ENCODE data around the gene MYO1E.

The MYO1E gene

DNA sequence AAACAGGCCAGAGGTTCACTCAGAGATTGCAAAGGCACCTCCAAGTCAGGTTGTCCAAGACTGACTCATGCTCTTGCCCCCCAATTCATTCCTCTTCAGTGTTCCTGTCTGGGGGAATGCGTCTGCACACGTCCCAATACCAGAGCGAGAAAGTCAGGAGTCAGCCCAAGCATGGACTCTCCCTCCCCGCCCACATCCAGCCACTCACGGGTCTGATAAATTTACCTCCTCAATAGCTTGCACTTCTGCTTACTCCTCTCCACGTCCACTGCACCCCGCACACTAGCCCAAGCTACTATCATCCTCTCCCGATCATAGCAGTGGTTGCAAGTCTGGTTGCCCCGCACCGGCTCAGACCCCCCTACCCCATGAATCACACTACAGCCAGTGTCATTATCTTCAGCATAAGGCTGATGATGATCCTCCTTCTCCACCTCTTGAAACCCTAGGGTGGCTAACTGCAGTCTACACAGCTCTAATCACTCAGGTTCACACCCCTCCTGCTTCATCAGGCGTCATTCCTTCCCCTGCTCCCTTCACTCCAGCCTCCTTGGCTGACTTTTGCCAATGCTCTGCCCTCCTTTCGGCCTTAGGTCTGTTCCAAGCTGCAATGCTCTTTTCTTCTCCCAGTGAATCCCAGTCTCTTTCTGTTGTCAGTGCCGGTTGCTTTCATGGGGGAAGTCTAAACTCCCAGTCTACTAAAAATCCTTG is 27.6 kb upstream of the MYO1E start:
- TF ChIP-seq ZC3H10 (CRISPR knock-in tag; IDR thresholded peaks at IDR 0.05) (no peak), ZNF565 (CRISPR knock-in tag; conservative IDR thresholded peaks at IDR 0.05; ENCODE audit: low read depth) (no peak), SNAI2 (CRISPR knock-in tag; IDR thresholded peaks at IDR 0.05) (no peak), TOX (CRISPR knock-in tag; IDR thresholded peaks at IDR 0.05; ENCODE audit: borderline replicate concordance) (no peak), OSR1 (CRISPR knock-in tag; IDR thresholded peaks at IDR 0.05) (no peak), ZFP30 (CRISPR knock-in tag; IDR thresholded peaks at IDR 0.05) (no peak), ZFP3 (CRISPR knock-in tag; IDR thresholded peaks at IDR 0.05) (no peak), GLIS3 (CRISPR knock-in tag; IDR thresholded peaks at IDR 0.05) (no peak), ISL1 (CRISPR knock-in tag; IDR thresholded peaks at IDR 0.05) (no peak), ARNTL (CRISPR knock-in tag; IDR thresholded peaks at IDR 0.05; ENCODE audit: borderline replicate concordance, low read depth) (no peak), PPARA (CRISPR knock-in tag; IDR thresholded peaks at IDR 0.05; ENCODE audit: borderline replicate concordance) (no peak), ESRRG (CRISPR knock-in tag; IDR thresholded peaks at IDR 0.05) (no peak), ZNF8 (CRISPR knock-in tag; IDR thresholded peaks at IDR 0.05) (no peak), TCF4 (CRISPR knock-in tag; IDR thresholded peaks at IDR 0.05; ENCODE audit: borderline replicate concordance) (no peak), ZNF70 (CRISPR knock-in tag; IDR thresholded peaks at IDR 0.05) (no peak)
- TF ChIP-seq, protein P1, sequence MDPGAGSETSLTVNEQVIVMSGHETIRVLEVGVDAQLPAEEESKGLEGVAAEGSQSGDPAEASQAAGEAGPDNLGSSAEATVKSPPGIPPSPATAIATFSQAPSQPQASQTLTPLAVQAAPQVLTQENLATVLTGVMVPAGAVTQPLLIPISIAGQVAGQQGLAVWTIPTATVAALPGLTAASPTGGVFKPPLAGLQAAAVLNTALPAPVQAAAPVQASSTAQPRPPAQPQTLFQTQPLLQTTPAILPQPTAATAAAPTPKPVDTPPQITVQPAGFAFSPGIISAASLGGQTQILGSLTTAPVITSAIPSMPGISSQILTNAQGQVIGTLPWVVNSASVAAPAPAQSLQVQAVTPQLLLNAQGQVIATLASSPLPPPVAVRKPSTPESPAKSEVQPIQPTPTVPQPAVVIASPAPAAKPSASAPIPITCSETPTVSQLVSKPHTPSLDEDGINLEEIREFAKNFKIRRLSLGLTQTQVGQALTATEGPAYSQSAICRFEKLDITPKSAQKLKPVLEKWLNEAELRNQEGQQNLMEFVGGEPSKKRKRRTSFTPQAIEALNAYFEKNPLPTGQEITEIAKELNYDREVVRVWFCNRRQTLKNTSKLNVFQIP (CRISPR knock-in tag; IDR thresholded peaks at IDR 0.05; ENCODE audit: borderline replicate concordance, low read depth): no peak
- TF ChIP-seq, protein P2, sequence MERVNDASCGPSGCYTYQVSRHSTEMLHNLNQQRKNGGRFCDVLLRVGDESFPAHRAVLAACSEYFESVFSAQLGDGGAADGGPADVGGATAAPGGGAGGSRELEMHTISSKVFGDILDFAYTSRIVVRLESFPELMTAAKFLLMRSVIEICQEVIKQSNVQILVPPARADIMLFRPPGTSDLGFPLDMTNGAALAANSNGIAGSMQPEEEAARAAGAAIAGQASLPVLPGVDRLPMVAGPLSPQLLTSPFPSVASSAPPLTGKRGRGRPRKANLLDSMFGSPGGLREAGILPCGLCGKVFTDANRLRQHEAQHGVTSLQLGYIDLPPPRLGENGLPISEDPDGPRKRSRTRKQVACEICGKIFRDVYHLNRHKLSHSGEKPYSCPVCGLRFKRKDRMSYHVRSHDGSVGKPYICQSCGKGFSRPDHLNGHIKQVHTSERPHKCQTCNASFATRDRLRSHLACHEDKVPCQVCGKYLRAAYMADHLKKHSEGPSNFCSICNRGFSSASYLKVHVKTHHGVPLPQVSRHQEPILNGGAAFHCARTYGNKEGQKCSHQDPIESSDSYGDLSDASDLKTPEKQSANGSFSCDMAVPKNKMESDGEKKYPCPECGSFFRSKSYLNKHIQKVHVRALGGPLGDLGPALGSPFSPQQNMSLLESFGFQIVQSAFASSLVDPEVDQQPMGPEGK (CRISPR knock-in tag; IDR thresholded peaks at IDR 0.05; ENCODE audit: borderline replicate concordance): no peak
- TF ChIP-seq, protein P3, sequence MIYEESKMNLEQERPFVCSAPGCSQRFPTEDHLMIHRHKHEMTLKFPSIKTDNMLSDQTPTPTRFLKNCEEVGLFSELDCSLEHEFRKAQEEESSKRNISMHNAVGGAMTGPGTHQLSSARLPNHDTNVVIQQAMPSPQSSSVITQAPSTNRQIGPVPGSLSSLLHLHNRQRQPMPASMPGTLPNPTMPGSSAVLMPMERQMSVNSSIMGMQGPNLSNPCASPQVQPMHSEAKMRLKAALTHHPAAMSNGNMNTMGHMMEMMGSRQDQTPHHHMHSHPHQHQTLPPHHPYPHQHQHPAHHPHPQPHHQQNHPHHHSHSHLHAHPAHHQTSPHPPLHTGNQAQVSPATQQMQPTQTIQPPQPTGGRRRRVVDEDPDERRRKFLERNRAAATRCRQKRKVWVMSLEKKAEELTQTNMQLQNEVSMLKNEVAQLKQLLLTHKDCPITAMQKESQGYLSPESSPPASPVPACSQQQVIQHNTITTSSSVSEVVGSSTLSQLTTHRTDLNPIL (CRISPR knock-in tag; IDR thresholded peaks at IDR 0.05; ENCODE audit: low read depth): no peak
- TF ChIP-seq, protein P4, sequence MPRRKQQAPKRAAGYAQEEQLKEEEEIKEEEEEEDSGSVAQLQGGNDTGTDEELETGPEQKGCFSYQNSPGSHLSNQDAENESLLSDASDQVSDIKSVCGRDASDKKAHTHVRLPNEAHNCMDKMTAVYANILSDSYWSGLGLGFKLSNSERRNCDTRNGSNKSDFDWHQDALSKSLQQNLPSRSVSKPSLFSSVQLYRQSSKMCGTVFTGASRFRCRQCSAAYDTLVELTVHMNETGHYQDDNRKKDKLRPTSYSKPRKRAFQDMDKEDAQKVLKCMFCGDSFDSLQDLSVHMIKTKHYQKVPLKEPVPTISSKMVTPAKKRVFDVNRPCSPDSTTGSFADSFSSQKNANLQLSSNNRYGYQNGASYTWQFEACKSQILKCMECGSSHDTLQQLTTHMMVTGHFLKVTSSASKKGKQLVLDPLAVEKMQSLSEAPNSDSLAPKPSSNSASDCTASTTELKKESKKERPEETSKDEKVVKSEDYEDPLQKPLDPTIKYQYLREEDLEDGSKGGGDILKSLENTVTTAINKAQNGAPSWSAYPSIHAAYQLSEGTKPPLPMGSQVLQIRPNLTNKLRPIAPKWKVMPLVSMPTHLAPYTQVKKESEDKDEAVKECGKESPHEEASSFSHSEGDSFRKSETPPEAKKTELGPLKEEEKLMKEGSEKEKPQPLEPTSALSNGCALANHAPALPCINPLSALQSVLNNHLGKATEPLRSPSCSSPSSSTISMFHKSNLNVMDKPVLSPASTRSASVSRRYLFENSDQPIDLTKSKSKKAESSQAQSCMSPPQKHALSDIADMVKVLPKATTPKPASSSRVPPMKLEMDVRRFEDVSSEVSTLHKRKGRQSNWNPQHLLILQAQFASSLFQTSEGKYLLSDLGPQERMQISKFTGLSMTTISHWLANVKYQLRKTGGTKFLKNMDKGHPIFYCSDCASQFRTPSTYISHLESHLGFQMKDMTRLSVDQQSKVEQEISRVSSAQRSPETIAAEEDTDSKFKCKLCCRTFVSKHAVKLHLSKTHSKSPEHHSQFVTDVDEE (CRISPR knock-in tag; IDR thresholded peaks at IDR 0.05): no peak
- no peak for ATAC-seq

DNA sequence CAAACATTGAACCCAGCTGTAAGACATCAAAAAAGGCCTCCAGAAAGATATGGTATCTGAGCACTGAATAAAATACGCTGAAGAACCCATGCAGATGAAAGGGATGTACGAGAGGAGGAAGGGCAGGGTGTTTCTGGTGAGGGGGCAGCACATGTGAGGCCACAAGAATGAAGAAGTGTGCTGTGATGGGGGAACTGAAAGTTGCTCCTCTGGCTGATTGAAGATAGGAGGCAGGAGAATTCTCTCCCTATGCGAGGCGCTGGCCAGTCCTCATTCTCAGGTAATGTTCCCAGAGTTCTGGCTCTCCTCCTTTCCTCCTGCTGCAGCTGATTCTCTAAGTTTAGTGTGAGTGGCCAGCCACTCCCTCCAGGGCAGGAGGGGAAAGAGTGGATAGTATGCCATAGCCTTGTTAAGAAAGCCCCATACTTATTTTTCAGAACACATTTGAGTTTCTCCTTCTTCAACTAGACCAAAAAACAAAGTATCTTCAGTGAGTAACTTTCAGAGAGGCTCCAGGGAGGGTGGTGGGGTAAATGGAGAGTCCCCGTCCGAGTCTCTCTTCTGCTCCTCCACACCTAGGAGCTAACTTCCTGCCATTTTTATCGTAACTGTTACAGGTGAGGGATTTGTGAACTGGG is 26.9 kb upstream of the MYO1E start:
- no peak for ATAC-seq
- no peak for TF ChIP-seq ZNF565 (CRISPR knock-in tag; conservative IDR thresholded peaks at IDR 0.05; ENCODE audit: low read depth)
- no peak for TF ChIP-seq SNAI2 (CRISPR knock-in tag; IDR thresholded peaks at IDR 0.05)
- no peak for TF ChIP-seq RARB (CRISPR knock-in tag; IDR thresholded peaks at IDR 0.05)
- no peak for TF ChIP-seq ARNTL (CRISPR knock-in tag; IDR thresholded peaks at IDR 0.05; ENCODE audit: borderline replicate concordance, low read depth)
- no peak for TF ChIP-seq TCF4 (CRISPR knock-in tag; IDR thresholded peaks at IDR 0.05; ENCODE audit: borderline replicate concordance)
- no peak for TF ChIP-seq ZC3H10 (CRISPR knock-in tag; IDR thresholded peaks at IDR 0.05)

DNA sequence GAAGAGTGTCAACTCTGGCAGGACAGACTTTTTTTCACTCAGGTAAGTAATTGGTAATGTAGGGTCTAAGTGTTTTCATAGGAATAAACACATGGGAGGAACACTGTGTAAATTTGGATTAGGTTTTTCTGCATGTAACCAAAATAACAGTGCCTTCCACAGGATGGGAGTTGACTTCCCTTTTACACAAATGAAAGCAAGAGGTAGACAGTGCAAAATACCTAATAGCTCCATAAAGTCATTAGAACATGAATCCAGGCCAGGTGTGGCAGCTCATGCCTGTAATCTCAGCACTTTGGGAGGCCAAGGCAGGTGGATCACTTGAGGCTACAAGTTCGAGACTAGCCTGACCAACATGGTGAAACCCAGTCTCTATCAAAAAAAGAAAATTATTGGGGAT is 25.5 kb upstream of the MYO1E start:
- ATAC-seq: no peak
- TF ChIP-seq ZNF565 (CRISPR knock-in tag; conservative IDR thresholded peaks at IDR 0.05; ENCODE audit: low read depth) (no peak), ZNF8 (CRISPR knock-in tag; IDR thresholded peaks at IDR 0.05) (no peak), GLIS3 (CRISPR knock-in tag; IDR thresholded peaks at IDR 0.05) (no peak), ZFP3 (CRISPR knock-in tag; IDR thresholded peaks at IDR 0.05) (no peak), BACH2 (CRISPR knock-in tag; IDR thresholded peaks at IDR 0.05; ENCODE audit: borderline replicate concordance) (no peak), RARB (CRISPR knock-in tag; IDR thresholded peaks at IDR 0.05) (no peak)
- TF ChIP-seq, protein P4 (CRISPR knock-in tag; IDR thresholded peaks at IDR 0.05): no peak
- TF ChIP-seq, protein P2 (CRISPR knock-in tag; IDR thresholded peaks at IDR 0.05; ENCODE audit: borderline replicate concordance): no peak
- TF ChIP-seq, protein P1 (CRISPR knock-in tag; IDR thresholded peaks at IDR 0.05; ENCODE audit: borderline replicate concordance, low read depth): no peak
